ENCODE measurements around the gene TRIM26.

DNA sequence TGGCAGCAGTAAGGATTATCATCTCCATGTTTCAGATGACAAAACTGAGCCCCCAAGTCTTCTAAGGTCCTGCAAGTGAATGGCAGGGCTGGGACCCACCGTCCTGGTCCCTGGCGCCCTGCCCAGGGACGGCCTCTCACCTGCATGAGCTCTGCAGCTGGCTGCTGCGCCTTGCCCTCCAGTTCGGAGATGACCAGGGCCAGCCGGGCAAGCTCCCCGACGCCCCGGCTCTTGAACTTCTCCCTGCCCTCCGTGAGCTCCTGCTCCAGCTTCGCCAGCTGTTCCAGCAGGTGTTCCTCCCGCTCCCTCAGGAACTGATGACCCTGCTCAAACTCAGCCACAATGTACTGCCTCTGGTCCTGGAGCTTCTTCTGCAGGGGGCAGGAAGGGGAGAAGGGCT, 16.8 kb downstream of the TRIM26 start:
- TF ChIP-seq POLR2A (IDR thresholded peaks at IDR 0.05) (no peak), EP300 (IDR thresholded peaks at IDR 0.05) (no peak), POLR2AphosphoS5 (IDR thresholded peaks at IDR 0.05) (no peak)
- TF ChIP-seq, protein P1, sequence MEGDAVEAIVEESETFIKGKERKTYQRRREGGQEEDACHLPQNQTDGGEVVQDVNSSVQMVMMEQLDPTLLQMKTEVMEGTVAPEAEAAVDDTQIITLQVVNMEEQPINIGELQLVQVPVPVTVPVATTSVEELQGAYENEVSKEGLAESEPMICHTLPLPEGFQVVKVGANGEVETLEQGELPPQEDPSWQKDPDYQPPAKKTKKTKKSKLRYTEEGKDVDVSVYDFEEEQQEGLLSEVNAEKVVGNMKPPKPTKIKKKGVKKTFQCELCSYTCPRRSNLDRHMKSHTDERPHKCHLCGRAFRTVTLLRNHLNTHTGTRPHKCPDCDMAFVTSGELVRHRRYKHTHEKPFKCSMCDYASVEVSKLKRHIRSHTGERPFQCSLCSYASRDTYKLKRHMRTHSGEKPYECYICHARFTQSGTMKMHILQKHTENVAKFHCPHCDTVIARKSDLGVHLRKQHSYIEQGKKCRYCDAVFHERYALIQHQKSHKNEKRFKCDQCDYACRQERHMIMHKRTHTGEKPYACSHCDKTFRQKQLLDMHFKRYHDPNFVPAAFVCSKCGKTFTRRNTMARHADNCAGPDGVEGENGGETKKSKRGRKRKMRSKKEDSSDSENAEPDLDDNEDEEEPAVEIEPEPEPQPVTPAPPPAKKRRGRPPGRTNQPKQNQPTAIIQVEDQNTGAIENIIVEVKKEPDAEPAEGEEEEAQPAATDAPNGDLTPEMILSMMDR (IDR thresholded peaks at IDR 0.05) = no peak
